Activated T-helper 1 cell treated with anti-CD3 and anti-CD28 coated beads, Interleukin-2, amount 50 U/mL, for 16 hours (primary cell): ENCODE measurements around the gene MTARC1.

Experiments used
- DNase-seq, 2 donors: peaks; one replicate each; pipeline ENCODE4 v3.0.0-alpha.2; 2020; ENCODE audit warnings: low read depth in 1 of 2, low spot score in 1 of 2

MTARC1 gene

GRCh38 chr1:220786337-220787068, at the start of gene MTARC1:
TSS of gene MTARC1 (plus strand) at chr1:220786913. CDS start at chr1:220786945, 32 bp downstream.
- no peak for DNase-seq

- DNase-seq, result no peak
Observed at GRCh38 chr1:220741349-220741748, 45.4 kb upstream of the MTARC1 start.

GRCh38 chr1:220741825-220742224, 44.9 kb upstream of the MTARC1 start:
- no peak for DNase-seq

- DNase-seq, result no peak
Observed at GRCh38 chr1:220742520-220742919, 44.2 kb upstream of the MTARC1 start.

- no peak for DNase-seq
Observed at GRCh38 chr1:220746851-220747250, 39.9 kb upstream of the MTARC1 start.

- DNase-seq, result no peak
Observed at GRCh38 chr1:220747437-220748088, 39.1 kb upstream of the MTARC1 start.

- no peak for DNase-seq
Observed at GRCh38 chr1:220748089-220748934, 38.4 kb upstream of the MTARC1 start, which contains the start of gene MTARC2. TSS of gene MTARC2 (plus strand) at chr1:220748322. CDS start at chr1:220748532, 210 bp downstream.

GRCh38 chr1:220748936-220749335, 37.8 kb upstream of the MTARC1 start:
- DNase-seq, result no peak

GRCh38 chr1:220750131-220750515, 36.6 kb upstream of the MTARC1 start:
- DNase-seq, result no peak

- no peak for DNase-seq
Observed at GRCh38 chr1:220751111-220751510, 35.6 kb upstream of the MTARC1 start.

- DNase-seq, result no peak
Observed at GRCh38 chr1:220754212-220754917, 32.3 kb upstream of the MTARC1 start.

- DNase-seq, result no peak
Observed at GRCh38 chr1:220754918-220755295, 31.8 kb upstream of the MTARC1 start.

- DNase-seq, result no peak
Observed at GRCh38 chr1:220755309-220755708, 31.4 kb upstream of the MTARC1 start.

- DNase-seq, result no peak
Observed at GRCh38 chr1:220757441-220757840, 29.3 kb upstream of the MTARC1 start.

- no peak for DNase-seq
Observed at GRCh38 chr1:220759147-220759546, 27.6 kb upstream of the MTARC1 start.

GRCh38 chr1:220761688-220762427, 24.9 kb upstream of the MTARC1 start:
- no peak for DNase-seq

- DNase-seq, result no peak
Observed at GRCh38 chr1:220764757-220765156, 22.0 kb upstream of the MTARC1 start.

- no peak for DNase-seq
Observed at GRCh38 chr1:220767312-220768125, 19.2 kb upstream of the MTARC1 start.

GRCh38 chr1:220768126-220768601, 18.5 kb upstream of the MTARC1 start:
- no peak for DNase-seq
